Measurements from ENCODE around the gene CNFN. TPM values are rescaled to one million over a fixed set of nuclear protein-coding genes. Genes with fewer than 3 reads are reported as not detected.

Gene CNFN
- total and polyA plus RNA-seq, 7 experiments from 2014 or later, result 0.52 to 0.75 TPM; not detected in 5

- no peak for DNase-seq
- no peaks in the 10 kb centered on the region for H3K9me3 Mint-ChIP-seq
- H3K27me3 Mint-ChIP-seq, result peaks cover 0 to 5% (median 0%) of the 10 kb centered on the region in 5 donors
- H3K9me3 ChIP-seq (ENCODE audit: control insufficient read depth in 2 of 3, low read length in 3 of 3), result no peaks in the 10 kb centered on the region
- ChIA-PET POLR2A (no interaction called here), CTCF (interaction anchor here (1.1 kb wide), 1 partner anchor 14 kb away, joined by 3 read pairs; no protein-coding TSS in a partner anchor)
- H3K27ac Mint-ChIP-seq, result peak within 1 kb of the TSS in 1 of 9 donors; percentile 10
- intact Hi-C loops (cut with micrococcal nuclease), result no loop called here
- peaks cover 0 to 4% (median 0%) of the 10 kb centered on the region in 3 experiments for H3K36me3 ChIP-seq (ENCODE audit: control insufficient read depth in 2 of 3, insufficient read depth in 3 of 3, low read length in 3 of 3)
- no peaks in the 10 kb centered on the region for H3K27me3 ChIP-seq (ENCODE audit: control insufficient read depth in 2 of 2, insufficient read depth in 2 of 2, low read length in 2 of 2)
- H3K36me3 Mint-ChIP-seq, result peaks cover 0 to 6% (median 0%) of the 10 kb centered on the region in 5 donors
- H3K4me3 Mint-ChIP-seq, result no peak within 1 kb of the TSS
- no peak within 1 kb of the TSS for H3K27ac ChIP-seq (ENCODE audit: low read depth, low read length)
- ATAC-seq, result no peak
- H3K4me1 Mint-ChIP-seq, result peaks cover 7 to 21% (median 15%) of the 10 kb centered on the region in 7 donors
- peaks cover 4 to 12% of the 10 kb centered on the region in 2 donors for H3K4me1 ChIP-seq (ENCODE audit: control insufficient read depth in 2 of 2, insufficient read depth in 2 of 2, low read length in 2 of 2)
- no peak within 1 kb of the TSS for H3K4me3 ChIP-seq (ENCODE audit: low read length)
These were observed 37.2 kb upstream of the CNFN start, which contains the start of gene LIPE for GRCh38 chr19:42427313-42427712. Gene LIPE (minus strand): TSS chr19:42427388. CDS start chr19:42427149, 239 bp downstream.

- POLR2A ChIA-PET, result no interaction called here
These were observed 36.5 kb upstream of the CNFN start for GRCh38 chr19:42426643-42427042.

GRCh38 chr19:42424712-42425131 lies 34.6 kb upstream of the CNFN start:
- H3K4me3 Mint-ChIP-seq, result peak overlapping the region in 9 of 10 donors; percentile 89 to 100 (median 98)
- no peaks in the 10 kb centered on the region for H3K9me3 Mint-ChIP-seq
- no peaks in the 10 kb centered on the region for H3K27me3 ChIP-seq (ENCODE audit: control insufficient read depth in 2 of 2, insufficient read depth in 2 of 2, low read length in 2 of 2)
- intact Hi-C loops (cut with micrococcal nuclease), result loop anchor here (5.0 kb wide), 4 partner anchors 182 to 1027 kb away; partner anchors contain the start of genes BCKDHA (in 1 of the 2), EXOSC5 (in 1 of the 2), GSK3A (in 1 of the 2) and ZNF574 (in 1 of the 2)
- peaks cover 0 to 4% (median 0%) of the 10 kb centered on the region in 5 donors for H3K27me3 Mint-ChIP-seq
- no peak overlapping the region for H3K27ac ChIP-seq (ENCODE audit: low read depth, low read length)
- H3K4me3 ChIP-seq (ENCODE audit: low read length), result no peak overlapping the region
- H3K27ac Mint-ChIP-seq, result peak overlapping the region in 2 of 9 donors; percentile 80 to 84
- H3K9me3 ChIP-seq (ENCODE audit: control insufficient read depth in 2 of 3, low read length in 3 of 3), result no peaks in the 10 kb centered on the region
- H3K4me1 Mint-ChIP-seq, result peaks cover 30 to 46% (median 39%) of the 10 kb centered on the region in 7 donors
- peaks cover 0 to 4% (median 0%) of the 10 kb centered on the region in 3 experiments for H3K36me3 ChIP-seq (ENCODE audit: control insufficient read depth in 2 of 3, insufficient read depth in 3 of 3, low read length in 3 of 3)
- DNase-seq, result no peak
- ATAC-seq, result no peak
- peaks cover 0 to 6% (median 0%) of the 10 kb centered on the region in 5 donors for H3K36me3 Mint-ChIP-seq
- peaks cover 21 to 29% of the 10 kb centered on the region in 2 donors for H3K4me1 ChIP-seq (ENCODE audit: control insufficient read depth in 2 of 2, insufficient read depth in 2 of 2, low read length in 2 of 2)
- ChIA-PET CTCF (interaction anchor here (0.5 to 8.7 kb wide), 4 partner anchors 10 to 60 kb away, joined by 3 to 94 read pairs (median 7); no protein-coding TSS in a partner anchor), POLR2A (interaction anchor here (2.1 kb wide), 1 partner anchor 27 kb away, joined by 8 read pairs; no protein-coding TSS in a partner anchor)

More at GRCh38 chr19:42426643-42427042, 36.5 kb upstream of the CNFN start:
- Mint-ChIP-seq H3K9me3 (no peaks in the 10 kb centered on the region), H3K4me3 (no peak overlapping the region), H3K27ac (peak overlapping the region in 1 of 9 donors; percentile 10), H3K36me3 (peaks cover 0 to 6% (median 0%) of the 10 kb centered on the region in 5 donors), H3K27me3 (peaks cover 0 to 5% (median 0%) of the 10 kb centered on the region in 5 donors), H3K4me1 (peaks cover 12 to 28% (median 20%) of the 10 kb centered on the region in 7 donors)
- Histone ChIP-seq H3K36me3 (ENCODE audit: control insufficient read depth in 2 of 3, insufficient read depth in 3 of 3, low read length in 3 of 3) (peaks cover 0 to 4% (median 0%) of the 10 kb centered on the region in 3 experiments), H3K27me3 (ENCODE audit: control insufficient read depth in 2 of 2, insufficient read depth in 2 of 2, low read length in 2 of 2) (no peaks in the 10 kb centered on the region), H3K9me3 (ENCODE audit: control insufficient read depth in 2 of 3, low read length in 3 of 3) (no peaks in the 10 kb centered on the region), H3K27ac (ENCODE audit: low read depth, low read length) (no peak overlapping the region), H3K4me3 (ENCODE audit: low read length) (no peak overlapping the region), H3K4me1 (ENCODE audit: control insufficient read depth in 2 of 2, insufficient read depth in 2 of 2, low read length in 2 of 2) (peaks cover 11 to 18% of the 10 kb centered on the region in 2 donors)
- DNase-seq (no peak), ATAC-seq (no peak)
- intact Hi-C loops (cut with micrococcal nuclease), result no loop called here
- CTCF ChIA-PET, result no interaction called here

GRCh38 chr19:42424345-42424707 lies 34.2 kb upstream of the CNFN start:
- Mint-ChIP-seq H3K9me3 (no peaks in the 10 kb centered on the region), H3K27ac (peak overlapping the region in 7 of 9 donors; percentile 48 to 96 (median 87)), H3K36me3 (peaks cover 0 to 6% (median 0%) of the 10 kb centered on the region in 5 donors), H3K27me3 (peaks cover 0 to 4% (median 0%) of the 10 kb centered on the region in 5 donors), H3K4me3 (peak overlapping the region; percentile 39 to 100 (median 98)), H3K4me1 (peaks cover 30 to 47% (median 39%) of the 10 kb centered on the region in 7 donors)
- DNase-seq, result no peak
- ChIA-PET CTCF (interaction anchor here (1.2 to 8.7 kb wide), 4 partner anchors 11 to 104 kb away, joined by 3 to 94 read pairs (median 7); partner anchors contain the start of gene CEACAM1), POLR2A (interaction anchor here (1.5 to 2.1 kb wide), 2 partner anchors 23 to 27 kb away, joined by 7 to 8 read pairs; no protein-coding TSS in a partner anchor)
- Histone ChIP-seq H3K27me3 (ENCODE audit: control insufficient read depth in 2 of 2, insufficient read depth in 2 of 2, low read length in 2 of 2) (no peaks in the 10 kb centered on the region), H3K27ac (ENCODE audit: low read depth, low read length) (peak overlapping the region; percentile 77), H3K4me1 (ENCODE audit: control insufficient read depth in 2 of 2, insufficient read depth in 2 of 2, low read length in 2 of 2) (peaks cover 21 to 30% of the 10 kb centered on the region in 2 donors), H3K4me3 (ENCODE audit: low read length) (peak overlapping the region; percentile 70), H3K36me3 (ENCODE audit: control insufficient read depth in 2 of 3, insufficient read depth in 3 of 3, low read length in 3 of 3) (peaks cover 0 to 4% (median 0%) of the 10 kb centered on the region in 3 experiments), H3K9me3 (ENCODE audit: control insufficient read depth in 2 of 3, low read length in 3 of 3) (no peaks in the 10 kb centered on the region)
- intact Hi-C loops (cut with micrococcal nuclease), result loop anchor here (5.0 kb wide), 4 partner anchors 182 to 1027 kb away; partner anchors contain the start of genes BCKDHA (in 1 of the 2), EXOSC5 (in 1 of the 2), GSK3A (in 1 of the 2) and ZNF574 (in 1 of the 2)
- no peak for ATAC-seq

- Mint-ChIP-seq H3K27ac (peak overlapping the region; percentile 72 to 96 (median 87)), H3K27me3 (peaks cover 0 to 4% (median 0%) of the 10 kb centered on the region in 5 donors), H3K4me1 (peaks cover 30 to 46% (median 39%) of the 10 kb centered on the region in 7 donors), H3K4me3 (peak overlapping the region; percentile 89 to 100 (median 98)), H3K36me3 (peaks cover 0 to 6% (median 0%) of the 10 kb centered on the region in 5 donors), H3K9me3 (no peaks in the 10 kb centered on the region)
- peak overlapping the region; percentile 70 for H3K4me3 ChIP-seq (ENCODE audit: low read length)
- H3K36me3 ChIP-seq (ENCODE audit: control insufficient read depth in 2 of 3, insufficient read depth in 3 of 3, low read length in 3 of 3), result peaks cover 0 to 4% (median 0%) of the 10 kb centered on the region in 3 experiments
- no peaks in the 10 kb centered on the region for H3K9me3 ChIP-seq (ENCODE audit: control insufficient read depth in 2 of 3, low read length in 3 of 3)
- CTCF ChIA-PET, result interaction anchor here (1.2 to 8.7 kb wide), 4 partner anchors 11 to 105 kb away, joined by 3 to 94 read pairs (median 7); partner anchors contain the start of gene CEACAM1
- ATAC-seq (peak; percentile 95), DNase-seq (peak; percentile 79 to 94 (median 94))
- intact Hi-C loops (cut with micrococcal nuclease), result loop anchor here (1.0 to 5.0 kb wide), 13 partner anchors 10 to 1026 kb away; partner anchors contain the start of genes MEGF8 (in 2 of the 2), PAFAH1B3 (in 2 of the 2), POU2F2 (in 2 of the 2) and PRR19 (in 2 of the 2)
- no peaks in the 10 kb centered on the region for H3K27me3 ChIP-seq (ENCODE audit: control insufficient read depth in 2 of 2, insufficient read depth in 2 of 2, low read length in 2 of 2)
- POLR2A ChIA-PET, result interaction anchor here (0.9 to 2.1 kb wide), 9 partner anchors 10 to 154 kb away, joined by 3 to 8 read pairs (median 4); partner anchors contain the start of genes CNFN and CXCL17
- peaks cover 21 to 30% of the 10 kb centered on the region in 2 donors for H3K4me1 ChIP-seq (ENCODE audit: control insufficient read depth in 2 of 2, insufficient read depth in 2 of 2, low read length in 2 of 2)
- H3K27ac ChIP-seq (ENCODE audit: low read depth, low read length), result peak overlapping the region; percentile 77
These were observed 33.6 kb upstream of the CNFN start for GRCh38 chr19:42423462-42424344.

Measured in naive thymus-derived CD4-positive, alpha-beta T cell (primary cell).